Mucosa of stomach (tissue), 1 donor: ENCODE data around the gene MAST2.
"Not testable (repeated sequence)": the region's sequence is repeated elsewhere in the genome, so short reads cannot be mapped to it uniquely, and the experiment has no call there.

ENCODE experiments used
- H3K27me3 ChIP-seq: one replicate; pipeline ENCODE4 v1.7.0; 2013; ENCODE audit warnings: mild to moderate bottlenecking, low read length; ENCODE audit not compliant: control insufficient read depth, insufficient read depth
- H3K36me3 ChIP-seq: one replicate; pipeline ENCODE4 v1.7.0; 2013; ENCODE audit warnings: low read length; ENCODE audit not compliant: control insufficient read depth, insufficient read depth
- H3K4me1 ChIP-seq: one replicate; pipeline ENCODE4 v1.7.0; 2013; ENCODE audit warnings: mild to moderate bottlenecking, low read length; ENCODE audit not compliant: control insufficient read depth, insufficient read depth
- H3K4me3 ChIP-seq: one replicate; pipeline ENCODE4 v1.7.0; 2013; ENCODE audit warnings: low read length
- H3K9ac ChIP-seq: one replicate; pipeline ENCODE4 v1.7.0; 2013; ENCODE audit warnings: mild to moderate bottlenecking, low read length, moderate library complexity
- H3K9me3 ChIP-seq: one replicate; pipeline ENCODE4 v1.7.0; 2013; ENCODE audit warnings: mild to moderate bottlenecking, low read length, moderate library complexity; ENCODE audit not compliant: control insufficient read depth
- donor health status: Pancreatic carcinoma.

The MAST2 gene

GRCh38 chr1:45820173-45820572 lies 16.8 kb downstream of the MAST2 start:
- Histone ChIP-seq H3K4me3 (no peak overlapping the region), H3K4me1 (peaks cover 4% of the 10 kb centered on the region), H3K9me3 (no peaks in the 10 kb centered on the region), H3K36me3 (no peaks in the 10 kb centered on the region), H3K27me3 (no peaks in the 10 kb centered on the region), H3K9ac (no peak overlapping the region)

- no peak overlapping the region for H3K9ac ChIP-seq
- H3K9me3 ChIP-seq = no peaks in the 10 kb centered on the region
- no peaks in the 10 kb centered on the region for H3K27me3 ChIP-seq
- H3K4me1 ChIP-seq = peaks cover 4% of the 10 kb centered on the region
- no peak overlapping the region for H3K4me3 ChIP-seq
- H3K36me3 ChIP-seq = no peaks in the 10 kb centered on the region
These were observed 17.4 kb downstream of the MAST2 start for GRCh38 chr1:45820788-45821187.

- H3K9ac ChIP-seq = no peak overlapping the region
- no peaks in the 10 kb centered on the region for H3K9me3 ChIP-seq
- H3K36me3 ChIP-seq = no peaks in the 10 kb centered on the region
- H3K4me1 ChIP-seq = peaks cover 4% of the 10 kb centered on the region
- no peak overlapping the region for H3K4me3 ChIP-seq
- no peaks in the 10 kb centered on the region for H3K27me3 ChIP-seq
These were observed 19.2 kb downstream of the MAST2 start for GRCh38 chr1:45822644-45823043.

- Histone ChIP-seq H3K9me3 (no peaks in the 10 kb centered on the region), H3K27me3 (no peaks in the 10 kb centered on the region), H3K4me3 (no peak overlapping the region), H3K4me1 (peaks cover 4% of the 10 kb centered on the region), H3K9ac (no peak overlapping the region), H3K36me3 (no peaks in the 10 kb centered on the region)
These were observed 21.2 kb downstream of the MAST2 start for GRCh38 chr1:45824607-45825006.

GRCh38 chr1:45827256-45827655 lies 23.8 kb downstream of the MAST2 start:
- peaks cover 4% of the 10 kb centered on the region for H3K4me1 ChIP-seq
- no peaks in the 10 kb centered on the region for H3K27me3 ChIP-seq
- no peaks in the 10 kb centered on the region for H3K36me3 ChIP-seq
- no peaks in the 10 kb centered on the region for H3K9me3 ChIP-seq
- no peak overlapping the region for H3K9ac ChIP-seq
- no peak overlapping the region for H3K4me3 ChIP-seq

GRCh38 chr1:45828841-45829240 lies 25.4 kb downstream of the MAST2 start:
- Histone ChIP-seq H3K4me1 (no peaks in the 10 kb centered on the region), H3K9me3 (no peaks in the 10 kb centered on the region), H3K36me3 (no peaks in the 10 kb centered on the region), H3K4me3 (no peak overlapping the region), H3K9ac (no peak overlapping the region), H3K27me3 (no peaks in the 10 kb centered on the region)

- H3K4me1 ChIP-seq = no peaks in the 10 kb centered on the region
- H3K36me3 ChIP-seq = no peaks in the 10 kb centered on the region
- no peaks in the 10 kb centered on the region for H3K27me3 ChIP-seq
- no peaks in the 10 kb centered on the region for H3K9me3 ChIP-seq
- H3K4me3 ChIP-seq = no peak overlapping the region
- H3K9ac ChIP-seq = no peak overlapping the region
These were observed 29.9 kb downstream of the MAST2 start for GRCh38 chr1:45833361-45833760.

- H3K27me3 ChIP-seq = no peaks in the 10 kb centered on the region
- H3K36me3 ChIP-seq = no peaks in the 10 kb centered on the region
- H3K9me3 ChIP-seq = no peaks in the 10 kb centered on the region
- H3K9ac ChIP-seq = no peak overlapping the region
- no peaks in the 10 kb centered on the region for H3K4me1 ChIP-seq
- H3K4me3 ChIP-seq = no peak overlapping the region
These were observed 31.3 kb downstream of the MAST2 start for GRCh38 chr1:45834689-45835088.

- Histone ChIP-seq H3K27me3 (no peaks in the 10 kb centered on the region), H3K4me3 (no peak overlapping the region), H3K36me3 (no peaks in the 10 kb centered on the region), H3K9me3 (no peaks in the 10 kb centered on the region), H3K9ac (no peak overlapping the region), H3K4me1 (no peaks in the 10 kb centered on the region)
These were observed 33.0 kb downstream of the MAST2 start for GRCh38 chr1:45836451-45836850.

- not testable (repeated sequence) for H3K9ac ChIP-seq, H3K36me3 ChIP-seq, H3K27me3 ChIP-seq, H3K4me3 ChIP-seq, H3K9me3 ChIP-seq, H3K4me1 ChIP-seq
These were observed 33.4 kb downstream of the MAST2 start for GRCh38 chr1:45836861-45837260.

- H3K4me3 ChIP-seq, H3K9ac ChIP-seq, H3K36me3 ChIP-seq, H3K4me1 ChIP-seq, H3K27me3 ChIP-seq, H3K9me3 ChIP-seq: not testable (repeated sequence)
These were observed 34.9 kb downstream of the MAST2 start for GRCh38 chr1:45838322-45838721.

- Histone ChIP-seq H3K4me1 (no peaks in the 10 kb centered on the region), H3K9ac (no peak overlapping the region), H3K4me3 (no peak overlapping the region), H3K36me3 (no peaks in the 10 kb centered on the region), H3K27me3 (no peaks in the 10 kb centered on the region), H3K9me3 (no peaks in the 10 kb centered on the region)
These were observed 37.3 kb downstream of the MAST2 start for GRCh38 chr1:45840704-45841103.

GRCh38 chr1:45842786-45843185 lies 39.4 kb downstream of the MAST2 start:
- no peak overlapping the region for H3K9ac ChIP-seq
- H3K27me3 ChIP-seq = no peaks in the 10 kb centered on the region
- H3K36me3 ChIP-seq = no peaks in the 10 kb centered on the region
- peaks cover 8% of the 10 kb centered on the region for H3K4me1 ChIP-seq
- H3K9me3 ChIP-seq = no peaks in the 10 kb centered on the region
- H3K4me3 ChIP-seq = no peak overlapping the region
